Testis (tissue), 2 donors: ENCODE results near the gene ZMIZ1.

ENCODE experiments used
- POLR2A ChIP-seq: fragments of 450-650 bp; IDR thresholded peaks from one replicate; pipeline ENCODE4 v1.6.1; 2017; ENCODE audit warnings: antibody characterized with exemption, mild to moderate bottlenecking, moderate library complexity
- TF ChIP-seq, protein P1 (sequence below), 3 experiments: fragments of 450-650 bp in 2 of 3; fragments of 200-600 bp in 1 of 3; sonication (generic) in 1 of 3; IDR thresholded peaks; one replicate each; pipeline ENCODE4 v1.5.1; 2016 to 2019; ENCODE audit warnings: antibody characterized with exemption in 3 of 3, mild to moderate bottlenecking in 2 of 3, moderate library complexity in 1 of 3

DNA sequence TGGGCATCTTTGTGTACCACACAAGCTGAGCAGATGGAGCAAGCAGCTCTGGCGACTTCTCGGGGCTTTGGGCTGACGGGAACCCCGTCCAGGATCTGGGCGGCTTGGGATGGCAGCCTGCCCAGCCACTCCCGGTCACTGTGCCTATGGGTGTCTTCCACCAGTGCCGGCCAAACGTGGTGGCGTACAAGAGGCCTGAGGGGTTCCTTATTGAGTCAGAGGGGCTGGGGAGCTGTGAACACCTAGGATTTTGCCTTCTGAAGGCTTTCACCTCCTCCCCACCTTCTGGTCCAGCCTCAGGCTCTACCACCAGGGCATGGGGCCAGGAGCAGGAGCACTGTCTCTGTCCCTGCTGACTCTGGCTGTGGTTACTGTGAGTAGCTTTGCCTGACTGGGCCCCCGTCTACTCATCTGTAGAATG lies 206.7 kb downstream of the ZMIZ1 start:
- TF ChIP-seq, protein P1, sequence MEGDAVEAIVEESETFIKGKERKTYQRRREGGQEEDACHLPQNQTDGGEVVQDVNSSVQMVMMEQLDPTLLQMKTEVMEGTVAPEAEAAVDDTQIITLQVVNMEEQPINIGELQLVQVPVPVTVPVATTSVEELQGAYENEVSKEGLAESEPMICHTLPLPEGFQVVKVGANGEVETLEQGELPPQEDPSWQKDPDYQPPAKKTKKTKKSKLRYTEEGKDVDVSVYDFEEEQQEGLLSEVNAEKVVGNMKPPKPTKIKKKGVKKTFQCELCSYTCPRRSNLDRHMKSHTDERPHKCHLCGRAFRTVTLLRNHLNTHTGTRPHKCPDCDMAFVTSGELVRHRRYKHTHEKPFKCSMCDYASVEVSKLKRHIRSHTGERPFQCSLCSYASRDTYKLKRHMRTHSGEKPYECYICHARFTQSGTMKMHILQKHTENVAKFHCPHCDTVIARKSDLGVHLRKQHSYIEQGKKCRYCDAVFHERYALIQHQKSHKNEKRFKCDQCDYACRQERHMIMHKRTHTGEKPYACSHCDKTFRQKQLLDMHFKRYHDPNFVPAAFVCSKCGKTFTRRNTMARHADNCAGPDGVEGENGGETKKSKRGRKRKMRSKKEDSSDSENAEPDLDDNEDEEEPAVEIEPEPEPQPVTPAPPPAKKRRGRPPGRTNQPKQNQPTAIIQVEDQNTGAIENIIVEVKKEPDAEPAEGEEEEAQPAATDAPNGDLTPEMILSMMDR (IDR thresholded peaks at IDR 0.05): no peak
- no peak for TF ChIP-seq POLR2A
